ENCODE measurements around the gene ATXN10.

ATXN10 gene

GRCh38 chr22:45805413-45805812 lies 133.8 kb downstream of the ATXN10 start:
- no peak for DNase-seq (ENCODE audit: low read depth)
- no peak for TF ChIP-seq CTCF (conservative IDR thresholded peaks at IDR 0.05; ENCODE audit: control insufficient read depth, insufficient read depth, low read depth, low read length)
- H3K4me3 ChIP-seq (ENCODE audit: control insufficient read depth, low read depth, low read length) = no peak overlapping the region

- TF ChIP-seq CTCF (conservative IDR thresholded peaks at IDR 0.05; ENCODE audit: control insufficient read depth, insufficient read depth, low read depth, low read length) = no peak
- DNase-seq (ENCODE audit: low read depth) = no peak
- H3K4me3 ChIP-seq (ENCODE audit: control insufficient read depth, low read depth, low read length) = no peak overlapping the region
Measured at GRCh38 chr22:45807156-45807915, 135.7 kb downstream of the ATXN10 start.

- DNase-seq (ENCODE audit: low read depth) = no peak
- no peak overlapping the region for H3K4me3 ChIP-seq (ENCODE audit: control insufficient read depth, low read depth, low read length)
- TF ChIP-seq CTCF (conservative IDR thresholded peaks at IDR 0.05; ENCODE audit: control insufficient read depth, insufficient read depth, low read depth, low read length) = no peak
Measured at GRCh38 chr22:45812910-45813309, 141.3 kb downstream of the ATXN10 start.

GRCh38 chr22:45814198-45814597 lies 142.6 kb downstream of the ATXN10 start:
- no peak overlapping the region for H3K4me3 ChIP-seq (ENCODE audit: control insufficient read depth, low read depth, low read length)
- TF ChIP-seq CTCF (conservative IDR thresholded peaks at IDR 0.05; ENCODE audit: control insufficient read depth, insufficient read depth, low read depth, low read length) = no peak
- DNase-seq (ENCODE audit: low read depth) = no peak

GRCh38 chr22:45816776-45817175 lies 145.1 kb downstream of the ATXN10 start:
- H3K4me3 ChIP-seq (ENCODE audit: control insufficient read depth, low read depth, low read length) = no peak overlapping the region
- no peak for DNase-seq (ENCODE audit: low read depth)
- TF ChIP-seq CTCF (conservative IDR thresholded peaks at IDR 0.05; ENCODE audit: control insufficient read depth, insufficient read depth, low read depth, low read length) = no peak

GRCh38 chr22:45817745-45818423 lies 146.2 kb downstream of the ATXN10 start:
- TF ChIP-seq CTCF (conservative IDR thresholded peaks at IDR 0.05; ENCODE audit: control insufficient read depth, insufficient read depth, low read depth, low read length) = no peak
- DNase-seq (ENCODE audit: low read depth) = no peak
- H3K4me3 ChIP-seq (ENCODE audit: control insufficient read depth, low read depth, low read length) = no peak overlapping the region

All from fibroblast of mammary gland (primary cell).